Adipocyte (in vitro differentiated cells): ENCODE results near the gene SLC6A7.

Experiments
- DNase-seq: peaks from one replicate; pipeline ENCODE4 v3.0.0-alpha.2; 2015; ENCODE audit warnings: low read depth
- H3K27me3 ChIP-seq: replicated peaks from 2 replicates; pipeline ENCODE4 v1.7.0; 2013; ENCODE audit warnings: mild to moderate bottlenecking, low read length, moderate library complexity; ENCODE audit not compliant: control insufficient read depth, insufficient read depth
- H3K36me3 ChIP-seq: 2 replicates; pipeline ENCODE4 v1.7.0; 2013; ENCODE audit warnings: low read length, mild to moderate bottlenecking, moderate library complexity; ENCODE audit not compliant: control insufficient read depth, insufficient read depth, severe bottlenecking
- H3K4me1 ChIP-seq: 2 replicates; pipeline ENCODE4 v1.7.0; 2013; ENCODE audit warnings: mild to moderate bottlenecking, low read length, moderate library complexity; ENCODE audit not compliant: control insufficient read depth, insufficient read depth
- H3K4me3 ChIP-seq: 2 replicates; pipeline ENCODE4 v1.7.0; 2013; ENCODE audit warnings: mild to moderate bottlenecking, low read length, moderate library complexity
- H3K9ac ChIP-seq: 2 replicates; pipeline ENCODE4 v1.7.0; 2013; ENCODE audit warnings: mild to moderate bottlenecking, low read length, moderate library complexity
- H3K9me3 ChIP-seq: 2 replicates; pipeline ENCODE4 v1.7.0; 2013; ENCODE audit warnings: mild to moderate bottlenecking, low read length, moderate library complexity; ENCODE audit not compliant: control insufficient read depth

SLC6A7 gene

GRCh38 chr5:150176745-150177477, 13.0 kb upstream of the SLC6A7 start:
- no peak overlapping the region for H3K9ac ChIP-seq
- no peaks in the 10 kb centered on the region for H3K36me3 ChIP-seq
- H3K4me1 ChIP-seq, result peaks cover 26% of the 10 kb centered on the region
- H3K4me3 ChIP-seq, result no peak overlapping the region
- H3K9me3 ChIP-seq, result no peaks in the 10 kb centered on the region
- no peaks in the 10 kb centered on the region for H3K27me3 ChIP-seq
- DNase-seq, result no peak

DNA sequence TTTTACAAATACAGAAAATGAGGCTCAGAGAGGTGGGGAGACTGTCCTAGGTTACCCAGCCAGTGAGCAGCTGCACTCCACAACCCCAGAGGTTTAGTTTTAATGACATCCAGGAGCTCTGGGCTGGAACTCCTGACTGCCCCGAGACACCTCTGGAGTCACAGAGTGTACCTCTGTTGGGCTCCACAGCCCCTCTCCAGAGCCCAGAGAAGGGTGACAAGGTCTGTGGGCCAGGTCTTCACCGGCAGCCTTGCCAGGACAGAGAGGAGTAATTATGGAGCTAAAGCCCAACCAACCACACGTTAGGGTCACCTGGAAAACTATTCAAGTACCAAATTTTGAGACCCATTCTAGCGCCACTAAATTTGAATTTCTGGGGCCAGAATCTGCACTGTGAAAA, 12.1 kb upstream of the SLC6A7 start:
- peaks cover 26% of the 10 kb centered on the region for H3K4me1 ChIP-seq
- no peak overlapping the region for H3K9ac ChIP-seq
- no peaks in the 10 kb centered on the region for H3K9me3 ChIP-seq
- no peaks in the 10 kb centered on the region for H3K27me3 ChIP-seq
- no peak for DNase-seq
- H3K36me3 ChIP-seq, result no peaks in the 10 kb centered on the region
- H3K4me3 ChIP-seq, result no peak overlapping the region

GRCh38 chr5:150178262-150178661, 11.6 kb upstream of the SLC6A7 start:
- peaks cover 26% of the 10 kb centered on the region for H3K4me1 ChIP-seq
- no peak overlapping the region for H3K4me3 ChIP-seq
- no peaks in the 10 kb centered on the region for H3K36me3 ChIP-seq
- no peak for DNase-seq
- no peaks in the 10 kb centered on the region for H3K27me3 ChIP-seq
- no peak overlapping the region for H3K9ac ChIP-seq
- no peaks in the 10 kb centered on the region for H3K9me3 ChIP-seq

DNA sequence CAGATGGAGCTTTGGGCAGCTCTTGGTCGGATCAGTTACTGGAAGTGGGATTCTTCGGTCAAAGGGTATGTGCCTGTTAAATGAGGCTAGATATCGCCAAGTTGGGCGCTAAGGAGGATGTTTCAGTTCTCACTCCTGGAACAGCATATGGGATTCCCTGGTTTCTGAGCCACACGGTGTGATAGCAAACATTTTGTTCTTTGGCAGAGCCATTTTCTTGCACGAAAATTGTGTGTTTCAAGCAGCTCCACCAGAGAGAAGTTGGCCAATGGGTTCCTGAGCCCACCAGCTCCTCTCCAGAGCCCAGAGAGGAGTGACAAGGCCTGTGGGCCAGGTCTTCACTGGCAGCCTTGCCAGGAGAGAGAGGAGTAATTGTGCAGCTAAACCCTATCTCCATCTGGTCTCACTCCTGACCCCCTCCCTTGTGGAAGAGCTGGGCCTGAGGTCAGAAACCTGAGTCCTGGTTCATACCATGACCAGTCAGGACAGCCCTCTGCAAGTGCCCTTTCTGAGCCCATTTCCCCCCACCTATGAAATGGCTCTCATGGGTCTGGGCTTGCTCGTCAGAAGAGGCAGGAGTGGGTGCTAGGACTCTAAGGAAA, 10.7 kb upstream of the SLC6A7 start:
- Histone ChIP-seq H3K4me1 (peaks cover 26% of the 10 kb centered on the region), H3K4me3 (no peak overlapping the region), H3K9ac (peak overlapping the region; percentile 74), H3K36me3 (no peaks in the 10 kb centered on the region), H3K9me3 (no peaks in the 10 kb centered on the region), H3K27me3 (no peaks in the 10 kb centered on the region)
- DNase-seq, result no peak

GRCh38 chr5:150180241-150181026, 9.4 kb upstream of the SLC6A7 start:
- Histone ChIP-seq H3K36me3 (no peaks in the 10 kb centered on the region), H3K9me3 (no peaks in the 10 kb centered on the region), H3K27me3 (no peaks in the 10 kb centered on the region), H3K9ac (peak overlapping the region; percentile 74), H3K4me1 (peaks cover 26% of the 10 kb centered on the region), H3K4me3 (no peak overlapping the region)
- no peak for DNase-seq

GRCh38 chr5:150181027-150181426, 8.8 kb upstream of the SLC6A7 start:
- Histone ChIP-seq H3K27me3 (no peaks in the 10 kb centered on the region), H3K4me1 (peaks cover 26% of the 10 kb centered on the region), H3K9ac (peak overlapping the region; percentile 74), H3K9me3 (no peaks in the 10 kb centered on the region), H3K36me3 (no peaks in the 10 kb centered on the region), H3K4me3 (no peak overlapping the region)
- no peak for DNase-seq

GRCh38 chr5:150181766-150182545, 7.9 kb upstream of the SLC6A7 start:
- peaks cover 26% of the 10 kb centered on the region for H3K4me1 ChIP-seq
- H3K4me3 ChIP-seq, result no peak overlapping the region
- no peaks in the 10 kb centered on the region for H3K27me3 ChIP-seq

GRCh38 chr5:150182774-150183173, 7.1 kb upstream of the SLC6A7 start:
- Histone ChIP-seq H3K9ac (no peak overlapping the region), H3K36me3 (no peaks in the 10 kb centered on the region), H3K27me3 (peaks cover 3% of the 10 kb centered on the region), H3K4me1 (peaks cover 26% of the 10 kb centered on the region), H3K4me3 (no peak overlapping the region), H3K9me3 (no peaks in the 10 kb centered on the region)
- DNase-seq, result no peak

More at GRCh38 chr5:150181766-150182545, 7.9 kb upstream of the SLC6A7 start:
- no peak overlapping the region for H3K9ac ChIP-seq
- H3K9me3 ChIP-seq, result no peaks in the 10 kb centered on the region
- DNase-seq, result no peak
- no peaks in the 10 kb centered on the region for H3K36me3 ChIP-seq

GRCh38 chr5:150183436-150183835, 6.4 kb upstream of the SLC6A7 start:
- H3K9ac ChIP-seq, result no peak overlapping the region
- H3K9me3 ChIP-seq, result no peaks in the 10 kb centered on the region
- no peak for DNase-seq
- H3K4me3 ChIP-seq, result no peak overlapping the region
- peaks cover 26% of the 10 kb centered on the region for H3K4me1 ChIP-seq
- no peaks in the 10 kb centered on the region for H3K36me3 ChIP-seq
- H3K27me3 ChIP-seq, result peaks cover 10% of the 10 kb centered on the region

GRCh38 chr5:150184006-150184405, 5.9 kb upstream of the SLC6A7 start:
- no peak overlapping the region for H3K4me3 ChIP-seq
- H3K27me3 ChIP-seq, result peaks cover 15% of the 10 kb centered on the region
- no peaks in the 10 kb centered on the region for H3K9me3 ChIP-seq
- no peaks in the 10 kb centered on the region for H3K36me3 ChIP-seq
- H3K4me1 ChIP-seq, result peaks cover 25% of the 10 kb centered on the region
- no peak for DNase-seq
- no peak overlapping the region for H3K9ac ChIP-seq
